Dermis blood vessel endothelial cell (primary cell): ENCODE results near the gene MIGA2. TPM values are rescaled to one million over a fixed set of nuclear protein-coding genes. Genes with fewer than 3 reads are reported as not detected.
A peak's percentile ranks its signal among the peaks of the same experiment; 100 is the strongest.

Experiments used
- DNase-seq: peaks from one replicate; pipeline ENCODE4 v3.0.0; 2010
- total RNA-seq: library from RNA; depleted of rRNA; stranded (reverse); fragments of >200 nt; gene quantifications from 2 replicates; pipeline ENCODE4 v1.2.3, GENCODE V29; 2014

Gene MIGA2
- total RNA-seq, 1 donor from 2014 or later = 39.5 TPM

DNA sequence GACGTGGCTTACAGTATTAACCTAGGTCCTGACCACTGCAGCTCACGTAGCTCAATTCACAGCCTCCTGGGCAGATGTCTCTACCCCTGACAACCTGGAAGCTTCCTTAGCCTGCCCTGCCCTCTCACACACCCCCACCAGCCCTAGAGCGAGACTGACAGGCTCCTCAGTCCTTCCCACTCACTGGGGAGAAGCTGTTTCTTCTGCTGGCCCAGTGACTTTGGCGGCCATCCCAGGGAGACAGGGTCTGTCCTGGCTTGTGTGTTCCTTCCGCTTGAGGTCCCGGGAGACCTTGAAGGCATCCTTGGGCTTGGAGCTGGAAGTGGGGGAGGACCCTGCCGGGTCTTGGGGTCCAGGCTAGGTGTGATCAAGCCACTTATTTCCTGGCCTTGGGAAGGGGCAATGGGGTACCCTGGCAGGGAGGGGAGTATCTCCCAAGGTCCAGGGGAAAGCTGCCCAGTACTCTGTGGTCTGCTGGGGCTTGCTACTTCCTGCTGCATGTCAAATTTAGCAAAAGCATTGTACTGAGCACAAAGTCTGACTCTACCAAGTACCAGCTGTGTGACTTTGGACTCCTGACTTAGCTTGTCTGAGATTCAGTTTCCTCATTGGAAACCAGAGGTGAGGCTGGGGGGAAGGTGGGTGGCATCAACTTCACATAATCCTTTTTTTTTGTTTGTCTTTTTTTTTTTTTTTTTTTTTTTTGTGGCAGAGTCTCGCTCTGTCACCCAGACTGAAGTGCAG lies 1.9 kb downstream of the MIGA2 start:
- DNase-seq = no peak

DNA sequence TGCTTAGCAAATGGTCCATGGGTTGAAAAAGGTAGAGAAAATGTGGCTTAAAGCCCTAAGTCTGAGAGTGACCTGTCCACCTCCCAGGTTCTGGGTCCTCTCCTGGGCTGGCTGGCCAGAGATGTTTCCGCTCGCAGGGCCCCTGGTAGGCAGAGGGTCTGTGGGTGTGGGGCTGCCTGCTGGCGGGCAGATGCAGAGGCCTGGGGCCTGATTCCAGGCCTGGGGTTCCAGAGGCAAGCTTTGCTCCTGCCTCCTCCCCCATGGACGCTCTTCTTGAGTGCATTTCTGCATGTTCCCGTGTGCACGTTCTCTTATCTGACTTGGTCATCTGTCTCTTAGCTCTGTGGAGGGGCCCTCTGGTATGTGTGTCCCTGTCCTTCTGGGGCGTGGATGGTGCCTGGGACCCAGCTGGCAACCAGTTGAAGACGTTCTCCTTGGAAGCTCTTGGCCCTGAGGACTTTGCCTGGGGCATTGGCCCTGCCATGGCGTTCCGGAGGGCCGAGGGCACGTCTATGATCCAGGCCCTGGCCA lies 3.8 kb downstream of the MIGA2 start:
- no peak for DNase-seq

DNA sequence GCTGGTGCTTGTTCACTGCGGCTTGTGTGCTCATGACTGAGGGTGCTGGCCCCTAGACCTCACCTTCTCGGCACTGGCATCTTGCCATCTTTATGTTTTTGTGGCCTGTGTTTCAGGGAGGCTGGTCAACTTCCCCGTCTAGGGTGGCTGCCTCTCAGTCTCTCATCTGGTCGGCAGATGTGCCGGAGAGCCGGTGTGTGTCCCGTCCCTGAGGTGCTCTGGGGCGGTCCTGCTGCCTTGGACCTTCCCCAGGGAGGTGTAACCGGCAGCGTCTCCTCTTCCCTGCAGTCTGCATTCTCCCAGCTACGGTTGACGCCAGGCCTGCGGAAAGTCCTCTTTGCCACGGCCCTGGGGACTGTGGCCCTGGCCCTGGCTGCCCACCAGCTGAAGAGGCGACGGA lies 5.6 kb downstream of the MIGA2 start:
- no peak for DNase-seq

DNA sequence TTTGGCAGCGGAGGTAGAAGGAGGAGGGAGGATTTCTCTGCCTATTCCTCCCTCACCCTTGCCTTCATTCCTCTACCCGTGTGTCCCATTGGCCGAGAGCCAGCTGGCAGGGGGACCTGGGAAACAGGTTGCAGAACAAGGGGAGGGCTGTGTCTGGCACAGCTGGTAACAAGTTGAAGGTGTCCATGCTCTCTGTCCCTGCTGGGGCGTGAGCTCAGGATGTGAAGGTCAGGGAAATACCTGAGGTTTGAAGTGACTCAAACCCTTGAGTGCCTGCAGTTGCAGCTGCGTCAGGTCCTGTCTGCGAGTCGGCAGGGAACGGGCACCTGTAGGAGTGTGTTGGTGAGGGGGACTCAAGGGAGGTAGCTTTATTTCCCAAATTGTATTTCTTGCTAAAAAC lies 16.2 kb downstream of the MIGA2 start:
- no peak for DNase-seq

DNA sequence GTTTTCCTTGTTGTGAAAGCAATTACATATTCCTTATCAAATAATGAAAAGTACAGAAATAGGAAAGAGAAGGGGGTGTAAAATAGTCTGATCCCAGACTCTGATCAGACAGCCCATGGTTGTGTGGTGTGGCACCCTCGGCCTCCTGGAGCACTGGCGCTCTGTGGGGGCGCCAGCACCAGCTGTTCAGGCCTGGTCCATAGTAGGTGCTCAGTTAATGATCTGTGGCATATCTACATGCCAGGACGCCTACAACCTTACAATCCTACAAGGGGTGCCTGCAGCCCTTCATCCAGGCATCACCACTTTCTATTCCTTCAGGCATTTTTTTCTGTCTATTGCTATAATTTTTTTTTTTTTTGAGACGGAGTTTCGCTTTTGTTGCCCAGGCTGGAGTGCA lies 16.6 kb downstream of the MIGA2 start:
- DNase-seq = no peak

DNA sequence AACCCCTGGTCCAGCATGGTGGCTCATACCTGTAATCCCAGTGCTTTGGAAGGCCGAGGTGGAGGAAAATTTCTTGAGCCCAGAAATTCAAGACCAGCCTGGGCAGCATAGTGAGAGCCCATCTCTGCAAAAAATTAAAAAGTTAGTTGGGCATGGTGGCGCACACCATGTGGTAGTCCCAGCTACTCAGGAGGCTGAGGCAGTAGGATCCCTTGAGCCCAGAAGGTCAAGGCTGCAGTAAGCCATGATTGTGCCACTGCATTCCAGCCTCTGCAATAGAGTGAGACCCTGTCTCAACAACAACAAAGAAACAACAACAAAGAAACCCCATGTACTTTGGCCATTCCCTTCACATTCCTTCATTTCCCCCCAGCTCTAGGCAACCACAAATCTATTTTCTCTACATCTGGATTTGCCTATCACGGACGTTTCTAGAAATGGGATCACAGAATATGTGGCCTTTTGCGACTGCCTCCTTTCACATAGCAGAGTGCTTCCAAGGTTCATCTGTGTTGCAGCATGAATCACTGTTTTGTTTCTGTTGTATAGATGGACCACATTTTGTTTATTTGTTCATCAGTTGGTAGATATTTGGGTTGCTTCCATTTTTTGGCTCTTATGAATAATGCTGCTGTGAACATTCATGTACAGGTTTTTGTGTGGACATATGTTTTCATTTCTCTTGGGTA lies 17.9 kb downstream of the MIGA2 start:
- no peak for DNase-seq

DNA sequence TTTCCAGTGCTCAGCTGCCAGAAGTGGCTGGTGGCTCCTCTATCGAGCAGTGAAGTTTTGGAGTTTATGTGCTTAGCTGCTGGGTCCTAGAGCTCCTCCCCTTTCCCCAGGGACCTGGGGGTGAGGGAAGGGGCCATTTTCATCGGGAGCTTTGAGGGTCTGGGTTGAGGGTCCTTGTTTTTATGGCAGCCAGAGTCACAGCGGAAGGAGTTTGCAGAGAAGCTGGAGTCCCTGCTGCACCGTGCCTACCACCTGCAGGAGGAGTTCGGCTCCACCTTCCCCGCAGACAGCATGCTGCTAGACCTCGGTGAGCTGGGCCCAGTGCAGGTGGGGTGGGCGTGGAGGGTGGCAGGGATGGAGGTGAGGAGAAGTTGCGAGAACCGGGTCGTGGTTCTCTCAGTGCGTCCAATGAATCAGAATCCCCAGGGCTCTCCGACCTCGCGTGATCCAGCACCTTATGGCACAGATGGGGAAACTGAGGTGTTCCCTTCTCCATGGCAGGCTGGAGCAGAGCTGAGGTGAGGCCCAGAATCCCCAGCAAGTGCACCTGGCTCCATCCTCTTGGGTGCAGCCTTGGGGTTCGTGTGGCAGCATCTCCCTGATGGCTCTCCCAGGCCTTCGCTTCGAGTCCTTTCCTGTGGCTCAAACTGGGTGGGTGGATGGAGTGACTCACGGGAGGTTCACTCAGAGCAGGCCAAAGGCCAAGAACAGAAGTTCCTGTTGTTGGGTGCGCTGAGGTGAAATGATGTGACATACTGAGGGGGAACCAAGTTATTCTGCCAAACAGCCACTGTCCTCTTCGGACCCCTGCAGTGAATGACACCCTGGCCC lies 22.8 kb downstream of the MIGA2 start:
- DNase-seq = peak; percentile 33

DNA sequence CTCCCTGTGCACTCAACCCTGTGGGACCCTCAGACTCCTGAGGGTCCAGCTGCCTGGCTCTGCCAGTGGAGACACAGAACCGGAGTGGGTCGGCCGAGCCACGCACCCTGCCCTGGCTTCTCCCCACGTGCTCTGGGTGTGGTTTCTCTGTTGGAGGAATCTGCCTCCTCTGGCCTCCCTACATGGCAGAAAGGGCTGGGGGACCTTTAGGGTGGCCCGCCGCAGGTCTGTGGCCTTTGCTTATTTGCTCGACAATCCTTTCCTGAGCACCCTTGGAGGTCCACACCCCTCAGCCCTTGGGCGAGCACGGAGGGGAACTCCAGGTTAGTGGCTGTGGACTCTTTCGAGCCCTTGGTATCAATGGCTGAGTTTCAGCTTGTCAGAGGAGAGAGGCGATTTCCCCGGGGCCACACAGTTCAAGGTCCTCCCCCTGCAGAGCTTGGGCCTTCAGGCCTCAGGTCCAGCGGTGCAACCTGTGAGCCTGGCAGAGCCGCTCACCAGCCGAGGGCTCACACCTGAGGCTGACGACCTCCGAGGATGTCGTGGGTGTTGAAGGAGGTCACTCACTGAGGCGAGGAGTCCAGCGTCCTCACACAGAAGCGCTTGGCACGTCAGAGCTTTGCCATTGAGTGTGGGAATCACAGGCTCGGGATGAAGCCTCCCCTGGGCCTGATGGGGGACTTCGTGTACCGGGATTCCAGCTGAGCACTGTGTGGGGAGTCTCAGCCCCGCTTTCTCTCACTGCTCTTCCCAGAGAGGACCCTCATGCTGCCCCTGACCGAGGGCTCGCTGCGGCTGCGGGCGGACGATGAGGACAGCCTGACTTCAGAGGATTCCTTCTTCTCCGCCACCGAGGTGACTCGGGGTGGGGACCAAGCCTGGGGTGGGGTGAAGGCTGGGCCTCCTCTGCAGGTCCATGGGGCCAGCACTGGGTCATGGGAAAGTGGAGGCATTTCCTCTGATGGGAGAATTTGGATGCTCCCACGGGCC lies 23.7 kb downstream of the MIGA2 start:
- DNase-seq = no peak

DNA sequence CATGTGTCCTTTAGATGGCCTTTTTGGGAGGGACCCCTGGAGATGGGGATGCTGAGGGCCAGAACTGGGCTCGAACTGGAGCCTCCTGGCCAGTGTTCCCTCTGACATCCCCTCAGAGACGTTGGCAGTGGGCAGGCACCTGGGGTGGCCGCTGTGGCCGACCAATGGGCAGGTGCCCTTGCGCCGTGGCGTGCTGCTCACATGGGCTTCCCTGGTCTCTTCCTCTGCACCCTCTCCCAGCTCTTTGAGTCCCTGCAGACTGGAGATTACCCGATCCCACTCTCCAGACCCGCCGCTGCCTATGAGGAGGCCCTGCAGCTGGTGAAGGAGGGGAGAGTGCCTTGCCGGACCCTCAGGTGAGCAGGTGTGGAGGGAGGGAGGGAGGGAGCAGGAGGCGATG lies 24.6 kb downstream of the MIGA2 start:
- DNase-seq = no peak

DNA sequence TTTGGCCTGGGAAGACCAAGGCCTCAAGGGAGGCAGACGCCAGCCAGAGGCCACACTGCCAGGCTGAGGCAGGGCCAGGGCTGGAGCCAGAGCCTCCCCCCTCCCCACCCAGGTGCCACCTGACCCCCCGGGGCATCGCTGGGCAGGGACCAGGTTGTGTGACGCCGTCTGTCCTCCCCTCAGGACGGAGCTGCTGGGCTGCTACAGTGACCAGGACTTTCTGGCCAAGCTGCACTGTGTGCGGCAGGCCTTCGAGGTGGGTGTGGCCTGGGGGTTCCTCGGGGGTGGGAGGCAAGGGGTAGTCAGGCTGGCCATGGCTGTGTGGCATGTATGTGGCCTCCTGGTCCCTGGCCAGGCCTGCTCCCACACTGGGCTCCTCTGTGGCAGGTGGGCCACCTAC lies 26.6 kb downstream of the MIGA2 start:
- DNase-seq = no peak

DNA sequence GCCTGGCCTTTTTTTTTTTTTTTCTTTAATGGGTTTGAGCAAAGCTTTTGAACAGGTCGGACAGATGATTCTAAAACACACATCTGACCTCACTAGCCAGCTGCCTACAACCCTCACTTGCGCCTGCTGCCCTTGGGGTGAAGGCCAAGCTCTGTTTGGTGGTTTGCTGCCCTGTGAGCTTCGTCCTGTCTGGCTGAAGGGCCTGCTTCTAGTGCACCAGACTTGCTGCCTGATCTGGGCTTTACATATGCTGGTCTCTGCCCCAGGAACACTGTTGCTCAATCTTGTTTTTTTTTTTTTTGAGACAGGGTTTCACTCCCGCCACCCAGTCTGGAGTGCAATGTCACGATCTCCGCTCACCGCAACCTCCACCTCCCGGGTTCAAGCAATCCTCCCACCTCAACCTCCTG lies 28.1 kb downstream of the MIGA2 start:
- DNase-seq = no peak

DNA sequence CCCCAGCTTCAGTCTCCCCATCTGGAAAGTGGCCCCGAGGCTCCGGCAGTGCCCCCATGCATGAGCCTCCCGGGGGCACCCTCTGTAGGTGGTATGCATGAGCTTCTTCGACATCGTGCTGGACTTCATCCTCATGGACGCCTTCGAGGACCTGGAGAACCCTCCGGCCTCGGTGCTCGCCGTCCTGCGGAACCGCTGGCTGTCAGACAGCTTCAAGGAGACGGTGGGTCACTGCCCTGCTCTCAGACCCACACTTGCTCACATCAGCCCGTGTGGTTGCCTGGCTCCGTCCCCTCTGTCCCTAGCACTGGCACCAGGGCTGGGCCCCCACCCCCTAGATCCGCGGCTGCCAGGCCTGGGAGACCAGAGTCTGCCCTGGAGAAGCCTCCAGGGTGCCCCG lies 31.7 kb downstream of the MIGA2 start:
- DNase-seq = no peak

DNA sequence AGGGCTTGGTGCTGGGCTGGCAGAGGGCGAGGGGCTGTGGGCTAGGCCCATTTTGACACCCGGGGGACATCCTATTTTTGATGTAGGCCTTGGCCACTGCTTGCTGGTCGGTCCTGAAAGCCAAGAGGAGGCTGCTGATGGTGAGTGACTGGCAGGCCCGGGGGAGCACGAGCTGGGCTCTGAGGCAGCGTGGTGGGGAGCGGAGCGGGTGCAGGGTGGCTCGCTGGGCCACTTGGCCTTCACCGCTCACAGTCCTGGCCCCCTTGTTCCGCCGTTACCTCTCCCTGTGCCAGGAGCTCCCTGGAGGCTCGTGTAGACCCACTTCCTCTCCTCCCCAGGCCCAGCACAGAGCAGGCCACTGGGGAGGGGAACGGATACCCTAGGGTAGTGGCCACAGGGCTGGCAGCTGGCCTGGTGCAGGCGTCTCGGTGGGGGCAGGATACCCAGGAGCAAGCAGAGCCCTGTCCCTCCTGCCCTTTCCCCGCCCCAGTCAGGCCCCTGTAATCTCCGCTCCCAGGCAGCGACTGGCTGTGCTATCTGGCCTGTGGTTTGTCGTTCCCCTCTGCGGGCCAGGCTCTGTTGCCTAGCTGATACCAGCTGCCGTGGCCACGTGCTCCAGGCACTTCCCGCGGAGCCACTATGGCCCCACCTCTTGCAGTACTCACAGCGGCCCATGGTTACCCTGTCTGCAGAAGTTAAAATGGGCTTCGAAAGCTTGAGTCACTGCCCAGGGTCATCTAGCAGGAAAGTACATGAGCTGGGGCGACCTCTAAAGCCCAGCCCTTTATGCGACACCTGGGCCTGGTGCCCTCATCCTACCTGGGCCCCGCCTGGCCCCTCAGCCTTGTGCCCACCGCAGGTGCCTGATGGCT lies 32.8 kb downstream of the MIGA2 start:
- DNase-seq = no peak

DNA sequence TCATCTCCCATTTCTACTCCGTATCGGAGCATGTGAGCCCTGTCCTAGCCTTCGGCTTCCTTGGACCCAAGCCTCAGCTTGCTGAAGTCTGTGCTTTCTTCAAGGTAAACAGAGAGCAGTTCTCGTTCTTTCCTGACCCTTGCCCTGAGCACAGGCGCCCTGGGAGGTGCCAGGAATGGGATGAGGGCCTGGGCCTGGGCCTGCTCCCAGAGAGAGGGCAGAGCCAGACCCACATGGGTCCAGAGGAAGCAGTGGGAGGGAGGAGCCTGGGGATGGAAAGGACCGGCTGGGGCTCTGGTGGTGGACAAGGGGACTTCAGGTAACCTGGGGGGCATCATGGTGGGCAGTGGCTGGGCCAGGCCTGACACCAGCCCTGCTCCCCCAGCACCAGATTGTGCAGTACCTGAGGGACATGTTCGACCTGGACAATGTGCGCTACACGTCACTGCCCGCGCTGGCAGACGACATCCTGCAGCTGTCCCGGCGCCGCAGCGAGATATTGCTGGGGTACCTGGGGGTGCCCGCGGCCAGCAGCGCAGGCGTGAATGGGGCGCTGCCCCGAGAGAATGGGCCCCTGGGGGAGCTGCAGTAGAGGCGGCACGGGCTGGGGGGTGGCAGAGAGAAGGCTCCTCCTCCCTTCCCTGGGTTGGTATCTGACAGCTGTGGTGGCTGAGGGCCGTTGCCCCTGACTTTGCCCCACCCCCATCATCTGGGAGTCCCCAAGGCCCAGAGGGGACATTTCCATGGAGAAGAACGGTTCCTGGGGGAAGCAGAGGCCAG lies 33.6 kb downstream of the MIGA2 start:
- DNase-seq = no peak

DNA sequence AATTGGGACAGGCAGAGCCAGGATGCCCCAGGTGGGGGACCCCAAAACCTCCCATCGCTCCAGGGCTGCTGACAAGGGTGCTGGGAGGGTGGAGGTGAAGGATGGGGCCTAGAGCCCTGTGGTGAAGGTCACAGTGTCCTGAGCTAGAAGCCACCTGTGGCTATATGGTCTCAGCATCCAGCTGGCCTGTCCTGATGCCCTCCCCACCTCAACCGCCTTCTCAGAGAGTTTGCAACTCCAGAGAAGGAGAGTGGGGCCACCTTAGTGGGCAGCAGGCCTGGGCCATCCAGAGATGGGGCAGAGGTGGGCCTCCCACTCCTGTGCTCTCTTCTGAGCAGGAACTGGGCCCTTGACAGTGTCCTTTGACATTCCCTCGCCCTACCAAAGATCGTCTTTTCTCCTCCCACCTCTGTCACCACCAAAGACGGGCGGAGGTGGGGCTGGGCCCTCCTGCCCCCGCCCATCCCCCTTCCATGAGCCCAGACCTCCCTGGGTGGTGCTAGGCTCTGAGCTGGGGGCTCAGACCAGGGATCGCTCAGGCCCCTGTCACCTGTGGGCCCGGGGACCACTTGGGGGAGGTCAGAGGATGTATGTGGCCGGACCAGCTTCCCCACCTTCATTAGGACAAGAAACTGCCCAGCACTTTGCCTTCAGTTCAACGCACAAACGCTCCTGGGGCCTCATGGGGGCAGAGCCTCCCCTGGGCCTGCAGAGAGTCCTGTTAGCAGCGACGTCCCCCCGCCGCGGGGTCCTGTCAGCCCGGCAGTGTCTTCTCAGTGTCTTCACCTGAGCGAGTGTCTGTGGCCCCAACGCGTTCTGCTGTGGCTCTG lies 34.5 kb downstream of the MIGA2 start:
- DNase-seq = no peak

DNA sequence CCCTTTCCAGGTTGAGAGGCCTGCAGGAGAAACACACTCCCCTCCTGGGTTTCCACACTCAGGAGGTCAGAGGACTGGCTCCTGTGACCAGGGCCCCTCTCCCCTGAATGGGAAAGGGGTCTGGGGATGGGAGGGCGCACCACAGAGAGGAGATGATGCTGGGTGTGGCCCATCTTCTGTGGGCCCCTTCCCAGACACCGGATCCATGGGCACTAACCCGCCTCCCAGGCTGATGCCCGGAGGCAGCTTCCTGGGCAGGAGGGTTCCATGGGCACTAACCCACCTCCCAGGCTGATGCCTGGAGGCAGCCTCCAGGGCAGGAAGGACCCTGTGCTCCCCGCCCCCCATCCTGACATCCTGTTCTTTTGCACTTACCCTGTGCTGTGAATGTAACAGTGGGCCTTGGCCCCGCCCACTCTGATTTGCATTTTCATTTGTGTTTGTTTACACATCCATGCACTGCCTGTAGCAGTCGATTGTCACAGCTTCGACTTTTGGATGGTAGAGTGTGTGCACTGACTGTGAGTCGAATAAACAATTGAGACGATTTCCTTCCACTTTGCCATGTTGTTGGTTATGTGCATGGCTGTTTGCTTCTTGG lies 35.2 kb downstream of the MIGA2 start:
- no peak for DNase-seq

DNA sequence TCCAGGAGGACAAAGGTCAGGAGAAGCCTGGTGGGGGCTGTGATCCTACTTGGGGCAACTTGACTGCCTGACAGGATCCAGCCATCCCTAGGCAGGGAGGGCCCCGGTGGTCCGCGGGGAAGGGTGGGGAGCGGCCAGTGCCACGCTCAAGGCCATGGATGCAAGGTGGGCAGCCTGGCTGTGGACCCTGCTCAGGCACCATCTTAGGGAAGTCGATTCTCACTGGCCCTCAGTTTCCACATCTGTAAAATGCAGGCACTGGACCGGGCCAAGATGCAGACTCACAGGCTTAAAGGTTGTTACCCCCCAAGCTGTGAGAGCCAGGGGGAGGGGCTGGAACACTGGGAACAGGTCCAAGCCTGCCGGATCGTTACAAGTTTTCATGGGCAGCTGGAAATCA lies 35.7 kb downstream of the MIGA2 start:
- DNase-seq = no peak

DNA sequence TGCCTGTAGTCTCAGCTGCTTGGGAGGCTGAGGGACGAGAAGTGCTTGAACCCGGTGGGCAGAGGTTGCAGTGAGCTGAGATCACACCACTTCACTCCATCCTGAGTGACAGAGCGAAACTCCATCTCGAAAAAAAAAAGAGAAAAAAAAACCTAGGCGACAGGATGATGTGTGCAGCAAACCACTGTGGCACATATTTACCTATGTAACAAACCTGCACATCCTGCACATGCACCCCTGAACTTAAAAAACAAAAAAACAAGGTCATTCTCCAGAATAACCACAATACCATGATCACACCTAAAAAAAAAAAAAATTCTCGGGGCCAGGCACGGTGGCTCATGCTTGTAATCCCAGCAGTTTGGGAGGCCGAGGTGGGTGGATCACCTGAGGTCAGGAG lies 37.0 kb downstream of the MIGA2 start:
- DNase-seq = no peak

DNA sequence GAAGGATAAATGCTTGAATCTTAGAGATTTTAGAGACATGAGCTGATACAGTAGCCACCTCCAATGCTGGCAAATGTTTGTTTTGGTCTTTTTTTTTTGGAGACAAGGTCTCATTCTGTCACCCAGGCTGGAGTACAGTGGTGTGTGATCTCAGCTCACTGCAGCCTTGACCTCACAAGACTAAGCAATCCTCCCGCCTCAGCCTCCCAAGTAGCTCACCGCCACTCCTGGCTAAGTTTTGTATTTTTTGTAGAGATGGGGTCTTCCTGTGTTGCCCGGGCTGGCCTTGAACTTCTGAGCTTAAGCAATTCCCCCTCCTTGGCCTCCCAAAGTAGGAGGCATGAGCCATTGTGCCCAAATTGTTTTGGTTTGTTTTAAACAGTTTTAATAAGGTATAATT lies 37.7 kb downstream of the MIGA2 start:
- DNase-seq = no peak
